Myometrial cell (primary cell): ENCODE measurements around the gene MAJIN. TPM values are rescaled to one million over a fixed set of nuclear protein-coding genes. Genes with fewer than 3 reads are reported as not detected.

ENCODE experiments used
- total RNA-seq: library from RNA; depleted of rRNA; stranded (reverse); fragments of >200 nt; gene quantifications from 2 replicates; pipeline ENCODE4 v1.2.3, GENCODE V29; 2015

The MAJIN gene
- total RNA-seq, result not detected in 2 replicates

DNA sequence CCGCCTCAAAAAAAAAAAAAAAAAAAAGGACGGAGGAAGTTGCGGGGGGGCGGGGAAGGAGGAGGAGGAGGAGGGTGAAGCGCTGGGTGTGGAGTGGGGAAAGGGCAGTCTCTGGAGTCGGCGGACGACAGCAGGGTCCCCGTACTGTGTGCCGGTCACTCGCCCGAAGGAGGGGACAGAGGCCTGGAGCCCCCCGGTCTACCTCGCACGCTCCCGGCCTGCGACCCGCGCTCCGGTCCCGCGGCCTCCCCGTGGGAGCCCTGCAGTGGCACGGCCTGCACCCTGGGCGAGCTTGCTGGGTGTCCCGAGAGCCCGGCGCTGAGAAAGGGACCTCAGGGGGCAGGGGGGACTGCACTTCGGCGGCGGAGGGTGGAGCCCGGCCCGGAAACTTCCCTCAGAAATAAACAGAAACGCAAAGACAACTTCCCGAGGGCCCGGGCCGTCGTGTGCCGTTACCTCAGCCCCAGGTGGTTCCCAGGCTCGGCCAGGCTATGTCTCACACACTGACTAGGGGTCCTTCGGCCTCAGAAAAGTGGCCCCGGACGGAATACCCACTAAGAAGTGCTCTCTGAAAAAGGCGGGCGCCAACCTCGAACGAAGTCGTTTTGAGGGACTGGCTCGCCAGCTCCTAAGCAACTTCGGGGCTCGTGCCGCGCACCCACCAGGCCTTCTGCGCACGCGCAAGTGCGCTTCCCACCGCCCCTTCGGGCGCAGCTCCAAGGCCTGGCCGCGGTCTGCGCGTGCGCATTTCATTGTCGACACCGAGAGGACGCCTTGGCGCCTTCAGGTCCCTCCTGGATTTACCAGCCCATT, at the start of gene MAJIN:
MAJIN (minus strand) TSS at position 688 of the 813 bp plus-strand sequence. CDS start 12,703 bp downstream, outside the sequence.

GRCh38 chr11:65013888-65014725, 42.2 kb upstream of the MAJIN start, which contains the start of gene ARL2:
TSS of gene ARL2 (plus strand) at chr11:65014160. CDS start at chr11:65014208, 48 bp downstream.

DNA sequence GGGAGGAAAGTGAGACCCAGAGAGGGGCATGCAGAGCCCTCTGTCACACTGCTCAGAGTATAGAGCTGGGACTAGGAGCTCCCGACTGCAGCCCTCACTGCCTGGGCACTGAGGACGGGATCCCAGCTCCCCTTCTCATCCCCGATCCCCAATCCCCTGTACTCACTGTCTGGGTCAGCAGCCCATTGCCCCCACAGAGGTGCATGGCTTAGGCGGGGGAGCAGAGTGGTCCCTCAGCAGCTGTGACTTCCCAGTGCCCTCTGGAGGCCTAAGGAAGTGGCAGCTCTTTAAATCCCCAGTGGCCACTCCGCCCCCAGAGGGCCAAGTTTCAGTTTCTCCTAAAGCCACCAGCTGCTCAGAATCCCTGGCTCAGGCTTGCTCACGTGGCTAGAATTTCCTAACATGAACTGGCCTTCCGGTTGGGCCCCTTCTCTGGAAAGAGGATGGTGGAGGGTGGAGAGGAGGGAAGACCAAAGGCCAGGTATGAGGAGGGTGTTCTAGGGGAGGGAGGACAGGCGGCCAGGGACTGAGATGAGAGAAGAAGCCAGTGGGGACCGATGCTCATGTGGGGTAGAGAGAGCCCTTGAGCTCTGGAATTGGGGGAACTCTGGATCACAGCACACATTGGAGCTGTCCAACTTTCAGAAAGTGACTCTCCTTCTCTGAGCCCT, 24.9 kb upstream of the MAJIN start, which contains the start of gene BATF2:
BATF2 (minus strand) TSS at position 262 of the 671 bp plus-strand sequence; CDS start at position 205, 57 bp downstream.

GRCh38 chr11:64935359-64936081, 36.4 kb downstream of the MAJIN start, which contains the start of gene GPHA2:
TSS of gene GPHA2 (minus strand) at chr11:64935893. CDS start at chr11:64935460, 433 bp downstream.

DNA sequence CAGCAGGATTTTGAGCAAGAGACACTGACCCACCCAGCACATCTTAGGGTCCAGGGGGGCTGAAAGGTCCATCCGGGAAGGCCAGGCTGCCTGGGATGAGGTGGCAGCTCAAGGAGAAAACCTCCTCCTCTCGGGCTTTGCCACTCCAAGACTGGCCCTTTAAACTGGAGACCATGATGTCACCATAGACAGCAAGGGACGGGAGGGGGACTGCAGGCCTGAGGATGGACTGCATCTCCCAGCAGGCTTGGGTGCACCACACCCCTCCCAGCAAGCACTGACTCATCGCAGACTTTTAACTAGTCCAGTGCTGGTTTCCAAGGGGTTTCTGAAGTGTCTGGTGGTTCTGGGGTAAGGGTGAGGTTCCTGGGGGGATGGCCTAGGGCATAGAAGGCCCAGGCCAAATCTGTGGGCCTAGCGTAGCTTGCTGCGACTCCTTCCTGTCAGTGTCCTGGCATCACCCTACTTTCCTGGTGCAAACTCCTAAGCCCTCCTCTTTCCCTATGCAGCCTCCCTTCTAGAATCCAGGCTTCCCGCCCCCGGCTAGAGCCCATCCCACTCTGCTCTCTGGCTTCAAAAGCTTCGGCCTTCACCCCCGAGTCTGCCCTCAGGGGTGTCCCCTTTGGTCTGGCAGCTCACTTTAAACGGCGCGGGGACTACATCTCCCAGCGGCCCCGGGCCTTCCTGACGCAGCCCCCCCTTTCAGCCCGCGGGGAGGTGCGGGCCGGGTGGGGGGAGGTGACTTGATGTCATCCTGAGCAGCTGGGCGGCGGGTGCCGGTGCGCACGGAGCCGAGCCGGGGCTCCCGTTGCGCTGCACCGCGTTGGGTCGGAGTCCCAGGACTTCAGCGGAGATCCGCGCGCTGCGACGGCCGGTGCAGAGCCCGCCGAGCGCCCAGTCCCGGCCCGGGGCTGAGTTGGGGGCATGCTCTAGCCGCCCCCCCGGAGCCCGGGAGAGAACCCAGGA, 47.7 kb downstream of the MAJIN start, which contains the start of gene PPP2R5B:
PPP2R5B (plus strand) TSS at position 746 of the 966 bp plus-strand sequence. CDS start 1,046 bp downstream, outside the sequence.

GRCh38 chr11:64916775-64917662, 54.9 kb downstream of the MAJIN start, which contains the start of gene ATG2A:
TSS of gene ATG2A (minus strand) at chr11:64917209. CDS start at chr11:64917135, 74 bp downstream.

Other genes starting within 250 kb of the MAJIN start
- gene NRXN2, start 248.9 kb downstream of the MAJIN start, total RNA-seq, result not detected in 2 replicates
- gene RASGRP2, start 228.0 kb downstream of the MAJIN start, total RNA-seq, result 0.58 and 5.0 TPM in 2 replicates
- 0.18 and 1.2 TPM in 2 replicates for gene PYGM, start 212.1 kb downstream of the MAJIN start, total RNA-seq
- gene SF1, start 193.6 kb downstream of the MAJIN start, total RNA-seq, result 93.1 and 124 TPM in 2 replicates
- gene MAP4K2, start 168.9 kb downstream of the MAJIN start, total RNA-seq, result 20.7 and 40.1 TPM in 2 replicates
- 21.6 and 23.4 TPM in 2 replicates for gene MEN1, start 161.6 kb downstream of the MAJIN start, total RNA-seq
- 0.18 and 0.29 TPM in 2 replicates for gene CDC42BPG, start 127.5 kb downstream of the MAJIN start, total RNA-seq
- gene EHD1, start 93.5 kb downstream of the MAJIN start, total RNA-seq, result 99.8 and 161 TPM in 2 replicates
- gene ATG2A, start 54.9 kb downstream of the MAJIN start, total RNA-seq, result 22.7 and 27.4 TPM in 2 replicates
- 14.9 and 20.8 TPM in 2 replicates for gene PPP2R5B, start 47.4 kb downstream of the MAJIN start, total RNA-seq
- not detected in 2 replicates for gene GPHA2, start 36.2 kb downstream of the MAJIN start, total RNA-seq
- 1.2 and 4.9 TPM in 2 replicates for gene BATF2, start 24.9 kb upstream of the MAJIN start, total RNA-seq
- 128 and 169 TPM in 2 replicates for gene ARL2, start 42.1 kb upstream of the MAJIN start, total RNA-seq
- 16.3 and 19.0 TPM in 2 replicates for gene SNX15, start 55.3 kb upstream of the MAJIN start, total RNA-seq
- gene SAC3D1, start 69.1 kb upstream of the MAJIN start, total RNA-seq, result 19.5 and 34.0 TPM in 2 replicates
- 71.2 and 99.7 TPM in 2 replicates for gene NAALADL1, start 86.4 kb upstream of the MAJIN start, total RNA-seq
- gene CDCA5, start 111.9 kb upstream of the MAJIN start, total RNA-seq, result 13.5 and 16.4 TPM in 2 replicates
- gene ZFPL1, start 112.1 kb upstream of the MAJIN start, total RNA-seq, result 65.7 and 86.8 TPM in 2 replicates
- gene VPS51, start 124.1 kb upstream of the MAJIN start, total RNA-seq, result 189 and 192 TPM in 2 replicates
- gene TM7SF2, start 139.8 kb upstream of the MAJIN start, total RNA-seq, result 33.7 and 63.1 TPM in 2 replicates
- gene ZNHIT2, start 145.6 kb upstream of the MAJIN start, total RNA-seq, result 14.4 and 14.9 TPM in 2 replicates
- gene FAU, start 150.0 kb upstream of the MAJIN start, total RNA-seq, result 391 and 430 TPM in 2 replicates
- gene MRPL49, start 150.2 kb upstream of the MAJIN start, total RNA-seq, result 95.3 and 98.3 TPM in 2 replicates
- gene SYVN1, start 162.4 kb upstream of the MAJIN start, total RNA-seq, result 23.2 and 26.5 TPM in 2 replicates
- gene SPDYC, start 198.1 kb upstream of the MAJIN start, total RNA-seq, result not detected in 2 replicates
- gene CAPN1, start 209.8 kb upstream of the MAJIN start, total RNA-seq, result 216 and 233 TPM in 2 replicates